OCI-LY7 (cell line): ENCODE data around the gene TNFAIP8L3.

ENCODE experiments used
- EZH2phosphoT487 ChIP-seq: fragments of 200-600 bp; sonication (generic); IDR thresholded peaks from 2 replicates; pipeline ENCODE4 v1.6.1; 2018; ENCODE audit warnings: low read depth, borderline replicate concordance, mild to moderate bottlenecking, mixed run types, antibody characterized with exemption, low read length, moderate library complexity, mixed read lengths
- TF ChIP-seq, protein P1 (sequence below): fragments of 200-600 bp; sonication (generic); conservative IDR thresholded peaks from 2 replicates; pipeline ENCODE4 v1.5.1; 2014; ENCODE audit warnings: mild to moderate bottlenecking, antibody characterized with exemption, low read length, moderate library complexity, mixed read lengths

DNA sequence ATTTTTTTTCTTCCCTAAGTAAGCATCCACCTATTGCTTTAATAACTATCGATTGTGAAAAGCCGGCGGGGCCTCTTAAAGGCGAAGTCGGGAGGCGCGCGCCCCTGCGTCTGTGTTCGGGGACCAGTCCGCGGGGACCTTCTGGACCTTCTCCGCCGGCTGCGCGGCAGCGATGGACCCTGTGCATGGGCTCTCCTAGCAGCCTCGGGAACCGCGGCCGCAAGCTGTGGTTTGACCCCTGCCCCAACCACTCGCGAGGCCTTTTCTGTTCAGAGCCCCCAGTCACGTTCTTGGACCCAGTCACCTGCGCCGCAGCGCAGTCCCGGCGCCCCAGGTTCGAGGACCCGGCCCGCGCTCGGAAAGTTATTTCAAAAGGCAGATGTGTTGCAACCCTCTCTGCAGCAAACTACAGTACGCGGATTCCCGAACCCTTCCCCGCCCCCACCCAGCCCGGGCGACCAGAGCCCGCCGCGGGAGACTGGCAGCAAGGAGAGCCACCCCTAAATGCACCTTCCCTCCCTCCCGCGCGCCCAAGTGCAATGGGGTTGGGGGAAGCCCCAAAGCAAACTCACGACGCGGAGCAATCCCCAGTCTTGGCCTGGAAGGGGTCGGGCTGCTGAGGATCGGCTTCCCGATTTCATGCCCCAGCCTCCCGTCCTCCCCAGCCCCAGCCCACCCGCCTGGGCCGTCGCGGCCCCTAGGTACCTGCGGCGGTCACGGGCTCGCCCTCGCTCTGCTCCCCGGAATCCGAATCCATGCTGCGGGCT lies 684 bp downstream of the TNFAIP8L3 start:
- TF ChIP-seq, protein P1, sequence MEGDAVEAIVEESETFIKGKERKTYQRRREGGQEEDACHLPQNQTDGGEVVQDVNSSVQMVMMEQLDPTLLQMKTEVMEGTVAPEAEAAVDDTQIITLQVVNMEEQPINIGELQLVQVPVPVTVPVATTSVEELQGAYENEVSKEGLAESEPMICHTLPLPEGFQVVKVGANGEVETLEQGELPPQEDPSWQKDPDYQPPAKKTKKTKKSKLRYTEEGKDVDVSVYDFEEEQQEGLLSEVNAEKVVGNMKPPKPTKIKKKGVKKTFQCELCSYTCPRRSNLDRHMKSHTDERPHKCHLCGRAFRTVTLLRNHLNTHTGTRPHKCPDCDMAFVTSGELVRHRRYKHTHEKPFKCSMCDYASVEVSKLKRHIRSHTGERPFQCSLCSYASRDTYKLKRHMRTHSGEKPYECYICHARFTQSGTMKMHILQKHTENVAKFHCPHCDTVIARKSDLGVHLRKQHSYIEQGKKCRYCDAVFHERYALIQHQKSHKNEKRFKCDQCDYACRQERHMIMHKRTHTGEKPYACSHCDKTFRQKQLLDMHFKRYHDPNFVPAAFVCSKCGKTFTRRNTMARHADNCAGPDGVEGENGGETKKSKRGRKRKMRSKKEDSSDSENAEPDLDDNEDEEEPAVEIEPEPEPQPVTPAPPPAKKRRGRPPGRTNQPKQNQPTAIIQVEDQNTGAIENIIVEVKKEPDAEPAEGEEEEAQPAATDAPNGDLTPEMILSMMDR, result no peak
- TF ChIP-seq EZH2phosphoT487, result no peak
